Inflammatory macrophage treated with lipopolysaccharide for 1 hour (primary cell): ENCODE data around the gene BLNK.

Experiments
- DNase-seq, 2 donors: peaks; one replicate each; pipeline ENCODE4 v3.0.0-alpha.2; 2020 to 2022

The BLNK gene

DNA sequence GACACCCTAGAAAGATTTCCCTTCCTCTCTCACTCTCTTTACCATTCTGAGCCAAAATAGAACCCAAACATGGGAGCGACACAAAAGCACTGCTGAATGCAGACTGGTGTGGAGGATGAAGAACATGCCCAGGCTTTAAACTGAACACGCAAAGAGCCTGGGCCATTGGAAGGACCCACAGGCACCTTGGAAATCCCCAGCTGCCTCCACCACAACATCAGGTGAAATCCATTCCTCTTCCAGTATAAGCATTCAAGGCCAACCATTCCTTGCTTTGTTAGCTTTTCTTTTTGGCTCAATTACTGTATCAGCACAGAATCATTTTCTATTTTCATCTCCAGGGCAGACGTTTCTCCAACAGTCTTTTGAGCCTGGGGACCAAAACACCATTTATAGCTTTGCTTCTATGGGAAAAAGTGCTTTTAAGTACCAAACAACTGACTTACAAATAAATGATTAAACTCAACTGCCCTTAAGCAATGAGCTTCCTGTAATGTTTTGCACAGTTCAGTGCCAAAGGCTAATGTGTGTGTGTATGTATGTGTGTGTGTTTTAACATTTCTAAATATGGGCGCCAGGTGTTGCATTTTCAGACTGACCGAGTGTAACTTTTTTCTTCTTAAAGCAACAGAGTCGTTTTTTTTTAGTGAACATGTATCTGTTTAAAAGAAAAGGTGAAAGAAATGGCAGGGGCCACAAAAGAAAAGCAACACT lies 16.2 kb upstream of the BLNK start:
- no peak for DNase-seq

DNA sequence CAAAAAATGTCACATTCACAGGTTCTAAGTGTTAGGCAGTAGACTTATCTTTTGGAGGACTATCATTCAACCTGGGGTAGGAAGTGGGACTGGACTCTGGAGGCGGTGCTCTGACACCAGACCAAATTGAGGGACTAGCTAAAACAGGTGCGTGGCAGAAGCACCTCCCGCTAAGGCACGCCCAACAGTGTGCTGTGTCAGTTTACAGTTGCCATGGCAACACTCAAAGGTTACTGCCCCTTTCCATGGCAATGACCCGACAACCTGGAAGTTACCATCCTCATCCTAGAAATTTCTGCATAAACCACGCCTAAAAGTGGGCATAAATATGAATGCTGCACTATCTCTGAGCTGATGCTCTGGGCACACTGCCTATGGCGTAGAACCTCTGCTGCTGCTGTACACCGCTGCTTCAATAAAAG lies 14.0 kb upstream of the BLNK start:
- DNase-seq: no peak

DNA sequence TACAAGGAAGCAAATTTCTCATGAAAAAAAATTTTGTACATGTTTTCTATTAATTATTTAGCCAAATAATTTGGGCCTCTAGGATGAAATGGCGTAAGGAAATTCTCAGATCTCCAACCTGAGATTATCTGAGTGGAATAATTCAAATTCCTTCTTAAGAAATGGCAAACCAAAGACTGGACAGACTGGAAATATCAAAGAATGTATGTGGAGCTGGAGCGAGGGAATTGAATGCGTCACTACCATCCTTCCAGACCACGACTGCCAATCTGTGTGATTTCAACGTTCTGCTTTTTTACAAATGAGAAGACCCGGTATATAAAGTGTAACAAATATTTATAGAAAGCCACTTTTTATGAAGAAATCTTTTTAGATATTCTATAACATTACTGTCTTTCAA lies 12.4 kb upstream of the BLNK start:
- no peak for DNase-seq

DNA sequence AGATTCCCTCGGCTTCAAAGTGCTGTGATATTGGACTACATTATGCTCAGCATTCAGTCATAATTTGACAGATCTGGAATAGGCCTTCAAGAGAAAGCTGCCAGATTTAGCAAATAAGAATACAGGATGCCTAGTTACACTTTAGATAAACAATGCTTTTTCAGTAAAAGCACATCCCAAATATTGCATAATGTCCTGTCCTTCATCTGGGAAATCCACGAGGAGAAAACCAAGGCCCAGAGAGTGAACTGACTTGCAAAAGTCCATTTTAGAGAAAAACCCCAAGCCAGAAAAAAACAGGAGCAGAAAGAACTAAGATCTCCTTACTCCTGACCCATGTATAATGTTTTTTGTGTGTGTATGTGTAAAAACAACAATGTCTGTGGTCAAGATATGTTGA lies 12.0 kb upstream of the BLNK start:
- no peak for DNase-seq

DNA sequence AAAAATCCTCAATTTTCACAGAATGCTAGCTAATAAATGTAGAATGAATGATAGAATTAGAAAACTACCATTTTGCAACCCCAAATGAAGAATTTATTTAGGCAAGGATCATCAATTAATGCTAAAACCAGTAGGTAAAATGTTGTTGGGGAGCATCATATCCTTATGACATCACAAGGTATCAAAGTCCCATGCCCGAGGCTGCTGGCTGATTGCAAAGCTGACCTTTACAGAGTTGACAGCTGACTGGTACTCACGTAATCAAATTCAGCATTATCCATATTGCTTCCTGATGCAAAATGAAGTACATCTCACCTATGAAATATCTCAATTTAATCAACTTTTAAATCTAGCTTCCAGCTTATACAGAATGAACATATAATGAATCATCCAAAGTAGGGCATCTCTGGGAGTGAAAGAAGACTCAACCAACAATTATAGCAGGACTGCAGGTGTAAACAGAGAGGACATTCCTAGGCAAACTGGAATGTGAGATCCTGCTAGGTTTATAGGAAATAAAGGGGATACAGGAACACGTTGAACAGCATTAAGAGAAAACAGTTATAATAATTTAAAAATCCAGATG lies 10.2 kb upstream of the BLNK start:
- DNase-seq: no peak

GRCh38 chr10:96280859-96281258 lies 9.5 kb upstream of the BLNK start:
- no peak for DNase-seq

GRCh38 chr10:96279191-96279641 lies 7.8 kb upstream of the BLNK start:
- DNase-seq: peak; percentile 55 to 59

GRCh38 chr10:96276831-96277230 lies 5.5 kb upstream of the BLNK start:
- no peak for DNase-seq

GRCh38 chr10:96276426-96276825 lies 5.1 kb upstream of the BLNK start:
- no peak for DNase-seq

- no peak for DNase-seq
Measured at GRCh38 chr10:96275685-96276418, 4.5 kb upstream of the BLNK start.

GRCh38 chr10:96272316-96273280 lies 1.2 kb upstream of the BLNK start:
- no peak for DNase-seq

DNA sequence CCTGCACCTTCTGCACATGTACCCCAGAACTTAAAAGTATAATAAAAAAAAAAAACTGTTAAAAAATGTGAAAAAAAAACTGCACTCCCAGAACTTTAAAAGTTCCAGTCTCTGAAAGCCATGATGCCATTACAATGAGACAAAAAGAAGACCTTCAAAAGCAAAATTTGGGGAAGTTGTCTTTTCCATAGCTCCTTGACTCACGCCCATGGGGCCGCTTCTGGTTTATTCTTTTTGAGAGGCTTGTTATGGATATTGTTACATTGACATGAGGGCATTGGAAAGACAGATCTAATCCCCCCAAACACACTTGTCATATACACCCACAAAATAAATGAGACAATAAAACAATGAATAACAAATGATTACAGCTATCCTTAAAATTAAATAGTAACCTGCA lies 798 bp downstream of the BLNK start:
- DNase-seq: peak; percentile 70 to 73

DNA sequence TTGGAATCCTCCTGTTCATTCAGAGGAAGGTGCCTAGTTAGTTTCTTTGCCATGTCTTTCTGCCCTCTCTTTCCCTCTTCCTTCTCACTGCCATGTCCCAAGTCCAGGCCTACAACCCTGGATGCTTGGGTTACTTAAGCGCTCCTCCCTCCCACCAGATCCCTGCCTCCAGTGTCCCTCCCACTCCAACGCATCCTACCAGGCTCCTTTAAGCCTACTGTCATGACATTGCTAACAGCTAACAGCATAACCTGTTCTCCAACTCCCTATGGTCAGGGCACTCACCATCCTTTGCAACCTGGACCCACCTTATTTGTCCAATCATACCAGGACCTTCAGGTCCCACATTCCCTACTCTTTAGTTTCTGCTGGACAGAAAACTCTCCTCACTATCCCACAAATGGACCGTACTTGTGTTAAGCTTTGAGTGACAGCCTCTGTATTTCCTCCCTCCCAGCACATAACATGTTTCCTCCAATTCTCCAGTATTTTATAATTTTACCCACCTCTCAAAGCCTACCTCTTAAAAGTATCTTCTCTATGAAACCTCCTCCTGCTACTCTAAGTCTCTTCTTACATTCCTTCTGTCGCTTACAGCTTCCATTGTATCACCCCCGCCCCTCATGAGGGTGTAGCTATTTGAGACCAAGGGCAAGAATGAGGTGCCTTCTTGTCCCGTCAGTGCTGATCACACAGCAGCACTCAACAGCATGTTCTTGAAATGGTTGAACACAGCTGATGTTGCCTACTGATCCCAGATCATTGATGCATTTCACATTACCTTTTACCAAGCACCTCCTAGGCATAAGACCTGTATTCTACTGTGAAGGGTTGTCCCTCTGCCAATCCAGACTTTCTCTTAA lies 1.7 kb downstream of the BLNK start:
- DNase-seq: no peak

DNA sequence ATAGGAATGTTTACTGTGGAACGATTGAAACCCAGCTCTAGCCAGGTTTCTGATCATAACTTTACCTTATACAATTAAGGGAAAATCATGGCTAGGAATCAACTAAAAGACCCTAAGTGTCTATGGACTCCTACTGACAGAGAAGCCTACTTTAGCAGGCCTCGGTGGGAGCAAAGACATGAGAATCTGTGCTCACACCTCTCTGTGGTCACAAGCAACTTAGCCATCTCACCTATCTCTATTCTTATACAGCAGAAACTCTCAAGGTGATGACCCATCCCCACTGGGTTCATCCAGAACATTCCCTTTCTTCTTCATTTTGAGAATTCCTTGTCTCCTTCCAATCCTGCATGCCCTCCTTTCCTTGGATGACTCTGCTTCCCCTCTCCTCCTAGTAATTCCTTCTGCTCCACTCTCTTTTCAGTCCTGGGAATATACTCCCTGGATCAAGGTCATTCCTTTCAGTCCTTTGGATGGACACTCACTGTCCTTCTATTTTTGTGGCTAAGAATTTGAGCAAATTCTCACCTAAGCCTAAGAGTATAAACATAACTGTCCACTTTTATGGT lies 2.9 kb downstream of the BLNK start:
- no peak for DNase-seq

- no peak for DNase-seq
Measured at GRCh38 chr10:96267234-96267705, 4.1 kb downstream of the BLNK start.

GRCh38 chr10:96266118-96266770 lies 5.1 kb downstream of the BLNK start:
- DNase-seq: no peak

DNA sequence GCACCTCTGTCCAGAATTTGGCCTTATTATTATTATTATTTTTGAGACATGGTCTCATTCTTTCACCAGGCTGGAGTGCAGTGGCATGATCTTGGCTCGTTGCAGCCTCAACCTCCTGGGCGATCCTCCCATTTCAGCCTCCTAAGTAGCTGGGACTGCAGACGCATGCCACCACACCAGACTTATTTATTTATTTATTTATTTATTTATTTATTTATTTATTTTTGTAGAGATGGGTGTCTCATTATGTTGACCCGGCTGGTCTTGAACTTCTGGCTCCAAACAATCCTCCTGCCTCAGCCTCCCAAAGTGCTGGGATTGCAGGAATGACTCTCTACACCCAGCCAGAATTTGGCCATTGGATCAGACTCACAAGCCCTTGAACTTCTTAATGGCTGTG lies 6.4 kb downstream of the BLNK start:
- no peak for DNase-seq

- DNase-seq: peak in 1 of 2 donors; percentile 35
Measured at GRCh38 chr10:96263669-96264068, 7.7 kb downstream of the BLNK start.

DNA sequence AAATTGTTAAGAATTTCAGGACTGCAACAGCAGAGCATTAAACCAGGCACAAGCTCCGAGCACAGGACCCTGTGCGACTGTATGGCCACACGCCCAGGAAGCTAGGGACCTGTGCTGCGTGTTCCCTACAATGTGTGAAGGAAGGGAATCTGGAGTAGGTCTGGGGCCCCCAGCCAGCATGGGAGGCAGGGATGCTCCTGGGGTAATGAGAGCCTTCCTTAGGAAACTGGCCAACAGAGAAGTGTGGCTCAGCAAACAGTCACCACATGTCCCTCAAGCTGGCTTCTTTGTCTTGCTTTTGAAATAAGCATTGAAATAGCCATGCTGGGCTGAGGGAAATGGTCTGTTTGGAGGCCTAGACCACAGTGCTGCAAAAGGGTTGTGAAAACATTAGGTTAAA lies 8.2 kb downstream of the BLNK start:
- no peak for DNase-seq

GRCh38 chr10:96261930-96262329 lies 9.4 kb downstream of the BLNK start:
- no peak for DNase-seq

GRCh38 chr10:96261132-96261531 lies 10.2 kb downstream of the BLNK start:
- DNase-seq: peak in 1 of 2 donors; percentile 37
